ENCODE results near the gene AOC2. TPM values are rescaled to one million over a fixed set of nuclear protein-coding genes. Genes with fewer than 3 reads are reported as not detected.
A peak's percentile ranks its signal among the peaks of the same experiment; 100 is the strongest.

Gene AOC2
- total RNA-seq, 1 donor from 2014 or later = 5.0 TPM

GRCh38 chr17:42845918-42846593, 1.7 kb downstream of the AOC2 start:
- Histone ChIP-seq H3K27ac (ENCODE audit: low read depth, low read length) (no peak overlapping the region), H3K27me3 (ENCODE audit: insufficient read depth, low read length) (peaks cover 5% of the 10 kb centered on the region), H4K20me1 (ENCODE audit: insufficient read depth, low read length) (peaks cover 55% of the 10 kb centered on the region), H3K4me1 (ENCODE audit: insufficient read depth, low read length) (peaks cover 4% of the 10 kb centered on the region), H3K4me3 (ENCODE audit: insufficient read depth, low read depth, low read length) (no peak overlapping the region), H2AFZ (ENCODE audit: low read depth, low read length) (no peak overlapping the region), H3K4me2 (ENCODE audit: low read length) (no peak overlapping the region), H3K79me2 (ENCODE audit: insufficient read depth, low read length) (no peaks in the 10 kb centered on the region), H3K36me3 (ENCODE audit: insufficient read depth, low read length) (peaks cover 35% of the 10 kb centered on the region), H3K9ac (ENCODE audit: low read length) (no peak overlapping the region), H3K9me3 (ENCODE audit: insufficient read depth, low read depth, low read length) (no peaks in the 10 kb centered on the region)
- Mint-ChIP-seq H3K9me3 (ENCODE audit: unreplicated experiment) (no peaks in the 10 kb centered on the region), H3K4me3 (ENCODE audit: unreplicated experiment) (no peak overlapping the region), H3K4me1 (ENCODE audit: low read depth, unreplicated experiment) (peaks cover 7% of the 10 kb centered on the region), H3K27ac (ENCODE audit: unreplicated experiment) (peak overlapping the region; percentile 41), H3K36me3 (ENCODE audit: low read depth, unreplicated experiment) (peaks cover 6% of the 10 kb centered on the region), H3K27me3 (ENCODE audit: low read depth, unreplicated experiment) (no peaks in the 10 kb centered on the region)
- FAIRE-seq (no peak), DNase-seq (ENCODE audit: low read depth) (no peak)
- TF ChIP-seq EZH2 (IDR thresholded peaks at IDR 0.05; ENCODE audit: insufficient read depth, low read length) = no peak
- TF ChIP-seq CTCF (IDR thresholded peaks at IDR 0.05; ENCODE audit: insufficient read depth, low read depth, low read length) = no peak

- Mint-ChIP-seq H3K27me3 (ENCODE audit: low read depth, unreplicated experiment) (no peaks in the 10 kb centered on the region), H3K27ac (ENCODE audit: unreplicated experiment) (no peak overlapping the region), H3K4me1 (ENCODE audit: low read depth, unreplicated experiment) (peaks cover 7% of the 10 kb centered on the region), H3K4me3 (ENCODE audit: unreplicated experiment) (no peak overlapping the region), H3K9me3 (ENCODE audit: unreplicated experiment) (no peaks in the 10 kb centered on the region), H3K36me3 (ENCODE audit: low read depth, unreplicated experiment) (peaks cover 3% of the 10 kb centered on the region)
- no peak overlapping the region for H2AFZ ChIP-seq (ENCODE audit: low read depth, low read length)
- FAIRE-seq = no peak
- no peak for DNase-seq (ENCODE audit: low read depth)
- TF ChIP-seq EZH2 (IDR thresholded peaks at IDR 0.05; ENCODE audit: insufficient read depth, low read length) (no peak), CTCF (IDR thresholded peaks at IDR 0.05; ENCODE audit: insufficient read depth, low read depth, low read length) (no peak)
- H3K36me3 ChIP-seq (ENCODE audit: insufficient read depth, low read length) = peaks cover 28% of the 10 kb centered on the region
- no peaks in the 10 kb centered on the region for H3K9me3 ChIP-seq (ENCODE audit: insufficient read depth, low read depth, low read length)
- H3K4me1 ChIP-seq (ENCODE audit: insufficient read depth, low read length) = peaks cover 4% of the 10 kb centered on the region
- no peak overlapping the region for H3K9ac ChIP-seq (ENCODE audit: low read length)
- peaks cover 5% of the 10 kb centered on the region for H3K27me3 ChIP-seq (ENCODE audit: insufficient read depth, low read length)
- peaks cover 50% of the 10 kb centered on the region for H4K20me1 ChIP-seq (ENCODE audit: insufficient read depth, low read length)
- no peak overlapping the region for H3K4me3 ChIP-seq (ENCODE audit: insufficient read depth, low read depth, low read length)
- no peak overlapping the region for H3K27ac ChIP-seq (ENCODE audit: low read depth, low read length)
- no peak overlapping the region for H3K4me2 ChIP-seq (ENCODE audit: low read length)
- no peaks in the 10 kb centered on the region for H3K79me2 ChIP-seq (ENCODE audit: insufficient read depth, low read length)
Measured at GRCh38 chr17:42846594-42847280, 2.4 kb downstream of the AOC2 start.

- no peak overlapping the region for H3K9ac ChIP-seq (ENCODE audit: low read length)
- H4K20me1 ChIP-seq (ENCODE audit: insufficient read depth, low read length) = peaks cover 37% of the 10 kb centered on the region
- Mint-ChIP-seq H3K4me1 (ENCODE audit: low read depth, unreplicated experiment) (peaks cover 7% of the 10 kb centered on the region), H3K9me3 (ENCODE audit: unreplicated experiment) (no peaks in the 10 kb centered on the region), H3K4me3 (ENCODE audit: unreplicated experiment) (no peak overlapping the region), H3K36me3 (ENCODE audit: low read depth, unreplicated experiment) (peaks cover 6% of the 10 kb centered on the region), H3K27me3 (ENCODE audit: low read depth, unreplicated experiment) (peaks cover 9% of the 10 kb centered on the region), H3K27ac (ENCODE audit: unreplicated experiment) (no peak overlapping the region)
- FAIRE-seq (no peak), DNase-seq (ENCODE audit: low read depth) (no peak)
- no peak overlapping the region for H3K4me2 ChIP-seq (ENCODE audit: low read length)
- no peaks in the 10 kb centered on the region for H3K9me3 ChIP-seq (ENCODE audit: insufficient read depth, low read depth, low read length)
- H3K36me3 ChIP-seq (ENCODE audit: insufficient read depth, low read length) = peaks cover 17% of the 10 kb centered on the region
- H3K27ac ChIP-seq (ENCODE audit: low read depth, low read length) = no peak overlapping the region
- peaks cover 4% of the 10 kb centered on the region for H3K4me1 ChIP-seq (ENCODE audit: insufficient read depth, low read length)
- H2AFZ ChIP-seq (ENCODE audit: low read depth, low read length) = no peak overlapping the region
- no peaks in the 10 kb centered on the region for H3K79me2 ChIP-seq (ENCODE audit: insufficient read depth, low read length)
- H3K27me3 ChIP-seq (ENCODE audit: insufficient read depth, low read length) = peaks cover 5% of the 10 kb centered on the region
- no peak overlapping the region for H3K4me3 ChIP-seq (ENCODE audit: insufficient read depth, low read depth, low read length)
- TF ChIP-seq EZH2 (IDR thresholded peaks at IDR 0.05; ENCODE audit: insufficient read depth, low read length) (no peak), CTCF (IDR thresholded peaks at IDR 0.05; ENCODE audit: insufficient read depth, low read depth, low read length) (no peak)
Measured at GRCh38 chr17:42848093-42848492, 3.7 kb downstream of the AOC2 start.
